Measurements from ENCODE around the gene SGPP2. TPM values are rescaled to one million over a fixed set of nuclear protein-coding genes. Genes with fewer than 3 reads are reported as not detected.

SGPP2 gene
- total and polyA plus RNA-seq, 2 donors from 2014 or later = 8.2 to 89.8 TPM

- Histone ChIP-seq H3K4me3 (ENCODE audit: low read length in 3 of 3) (no peak overlapping the region), H3K27ac (ENCODE audit: low read depth in 2 of 2, low read length in 2 of 2) (no peak overlapping the region), H3K9ac (ENCODE audit: low read length in 3 of 3) (no peak overlapping the region), H3K27me3 (ENCODE audit: control insufficient read depth, insufficient read depth, low read length) (no peaks in the 10 kb centered on the region), H3K9me3 (ENCODE audit: control insufficient read depth in 2 of 3, insufficient read depth in 1 of 3, low read length in 3 of 3) (no peaks in the 10 kb centered on the region), H3K36me3 (ENCODE audit: control insufficient read depth in 2 of 3, insufficient read depth in 3 of 3, low read length in 3 of 3) (no peaks in the 10 kb centered on the region), H3K4me1 (ENCODE audit: control insufficient read depth in 2 of 3, insufficient read depth in 2 of 3, low read depth in 1 of 3, low read length in 3 of 3) (peaks cover 6 to 11% (median 7%) of the 10 kb centered on the region in 3 donors)
- intact Hi-C loops (cut with DNase I) = no loop called here
- TF ChIP-seq CTCF (IDR thresholded peaks at IDR 0.05; ENCODE audit: borderline replicate concordance, extremely low read depth, insufficient read depth) = no peak
- DNase-seq (no peak), FAIRE-seq (no peak)
Measured at GRCh38 chr2:222439692-222440091, 15.3 kb downstream of the SGPP2 start.

- no peak overlapping the region for H3K27ac ChIP-seq (ENCODE audit: low read depth in 2 of 2, low read length in 2 of 2)
- H3K36me3 ChIP-seq (ENCODE audit: control insufficient read depth in 2 of 3, insufficient read depth in 3 of 3, low read length in 3 of 3) = no peaks in the 10 kb centered on the region
- intact Hi-C loops (cut with DNase I) = no loop called here
- TF ChIP-seq CTCF (IDR thresholded peaks at IDR 0.05; ENCODE audit: borderline replicate concordance, extremely low read depth, insufficient read depth) = no peak
- H3K9me3 ChIP-seq (ENCODE audit: control insufficient read depth in 2 of 3, insufficient read depth in 1 of 3, low read length in 3 of 3) = no peaks in the 10 kb centered on the region
- no peak overlapping the region for H3K9ac ChIP-seq (ENCODE audit: low read length in 3 of 3)
- H3K27me3 ChIP-seq (ENCODE audit: control insufficient read depth, insufficient read depth, low read length) = no peaks in the 10 kb centered on the region
- peak in 3 of 5 donors; percentile 75 to 90 (median 87) for DNase-seq
- FAIRE-seq = peak; percentile 72
- H3K4me1 ChIP-seq (ENCODE audit: control insufficient read depth in 2 of 3, insufficient read depth in 2 of 3, low read depth in 1 of 3, low read length in 3 of 3) = peaks cover 5 to 10% (median 6%) of the 10 kb centered on the region in 3 donors
- H3K4me3 ChIP-seq (ENCODE audit: low read length in 3 of 3) = no peak overlapping the region
Measured at GRCh38 chr2:222440673-222441422, 16.5 kb downstream of the SGPP2 start.

GRCh38 chr2:222442665-222443064 lies 18.3 kb downstream of the SGPP2 start:
- intact Hi-C loops (cut with DNase I) = no loop called here

More at GRCh38 chr2:222442665-222443064, 18.3 kb downstream of the SGPP2 start:
- TF ChIP-seq CTCF (IDR thresholded peaks at IDR 0.05; ENCODE audit: borderline replicate concordance, extremely low read depth, insufficient read depth) = no peak
- no peak overlapping the region for H3K27ac ChIP-seq (ENCODE audit: low read depth in 2 of 2, low read length in 2 of 2)
- H3K4me1 ChIP-seq (ENCODE audit: control insufficient read depth in 2 of 3, insufficient read depth in 2 of 3, low read depth in 1 of 3, low read length in 3 of 3) = peaks cover 5 to 7% (median 6%) of the 10 kb centered on the region in 3 donors
- no peak overlapping the region for H3K9ac ChIP-seq (ENCODE audit: low read length in 3 of 3)
- H3K4me3 ChIP-seq (ENCODE audit: low read length in 3 of 3) = no peak overlapping the region
- peak in 2 of 5 donors; percentile 35 to 43 for DNase-seq
- H3K27me3 ChIP-seq (ENCODE audit: control insufficient read depth, insufficient read depth, low read length) = no peaks in the 10 kb centered on the region
- no peaks in the 10 kb centered on the region for H3K36me3 ChIP-seq (ENCODE audit: control insufficient read depth in 2 of 3, insufficient read depth in 3 of 3, low read length in 3 of 3)
- FAIRE-seq = no peak
- H3K9me3 ChIP-seq (ENCODE audit: control insufficient read depth in 2 of 3, insufficient read depth in 1 of 3, low read length in 3 of 3) = no peaks in the 10 kb centered on the region
